Keratinocyte (primary cell): ENCODE results near the gene HMGB3.

Experiments
- CTCF ChIP-seq, 3 experiments: IDR thresholded peaks in 1 of 3; conservative IDR thresholded peaks in 1 of 3; optimal IDR thresholded peaks in 1 of 3; 2 replicates in 2 of 3; 3 replicates in 1 of 3; pipeline versions ENCODE3 to v1.5.1; 2011; ENCODE audit warnings: low read length in 3 of 3, mild to moderate bottlenecking in 3 of 3, moderate library complexity in 2 of 3, control low read depth in 1 of 3, inconsistent platforms in 1 of 3; ENCODE audit not compliant: insufficient read depth in 2 of 3; ENCODE audit errors: extremely low read depth in 1 of 3
- EZH2 ChIP-seq: IDR thresholded peaks from one replicate; pipeline ENCODE4 v1.6.1; 2012; ENCODE audit warnings: inconsistent platforms, mild to moderate bottlenecking, low read length, moderate library complexity

GRCh38 chrX:150955590-150955989 lies 27.5 kb upstream of the HMGB3 start:
- TF ChIP-seq CTCF (optimal IDR thresholded peaks at IDR 0.05 in 1 of 3, IDR thresholded peaks at IDR 0.05 in 1 of 3, conservative IDR thresholded peaks at IDR 0.05 in 1 of 3; ENCODE audit: extremely low read depth in 1 of 3, insufficient read depth in 2 of 3, low read length in 3 of 3) (no peak), EZH2 (no peak)
